Glutamatergic neuron (in vitro differentiated cells): Measurements from ENCODE around the gene SHROOM2. TPM values are rescaled to one million over a fixed set of nuclear protein-coding genes. Genes with fewer than 3 reads are reported as not detected.

Experiments
- DNase-seq: peaks from one replicate; pipeline ENCODE4 v3.0.0; 2022
- H3K27ac Mint-ChIP-seq: one replicate; pipeline ENCODE4 v1.8.0; 2020; ENCODE audit warnings: mild to moderate bottlenecking, mixed read lengths, inconsistent platforms; ENCODE audit not compliant: unreplicated experiment
- H3K27me3 Mint-ChIP-seq: one replicate; pipeline ENCODE4 v1.8.0; 2020; ENCODE audit warnings: mild to moderate bottlenecking, moderate library complexity, mixed read lengths, inconsistent platforms; ENCODE audit not compliant: unreplicated experiment
- H3K36me3 Mint-ChIP-seq: one replicate; pipeline ENCODE4 v1.8.0; 2020; ENCODE audit warnings: mild to moderate bottlenecking, mixed read lengths, inconsistent platforms; ENCODE audit not compliant: unreplicated experiment
- H3K4me1 Mint-ChIP-seq: one replicate; pipeline ENCODE4 v1.8.0; 2020; ENCODE audit warnings: mild to moderate bottlenecking, low read depth, mixed read lengths, inconsistent platforms; ENCODE audit not compliant: unreplicated experiment
- H3K4me3 Mint-ChIP-seq: one replicate; pipeline ENCODE4 v1.8.0; 2020; ENCODE audit warnings: mild to moderate bottlenecking, mixed read lengths, inconsistent platforms; ENCODE audit not compliant: unreplicated experiment
- H3K9me3 Mint-ChIP-seq: one replicate; pipeline ENCODE4 v1.8.0; 2020; ENCODE audit warnings: mild to moderate bottlenecking, moderate library complexity, mixed read lengths, inconsistent platforms; ENCODE audit not compliant: unreplicated experiment
- CTCF ChIP-seq: fragments of 200-600 bp; sonication (generic); IDR thresholded peaks from one replicate; pipeline ENCODE4 v1.5.0; 2021; ENCODE audit not compliant: partially characterized antibody, unreplicated experiment
- total RNA-seq: library from RNA; stranded (reverse); fragmentation: NEBNext Ultra II Directional; extraction: Animal tissue kit (Norgen Biotek cat#: 25700); gene quantifications from one replicate; pipeline ENCODE4 v1.2.1, GENCODE V29; 2021; ENCODE audit not compliant: unreplicated experiment

Gene SHROOM2
- total RNA-seq, 1 donor from 2014 or later: 3.1 TPM

- no peaks in the 10 kb centered on the region for H3K9me3 Mint-ChIP-seq
- no peaks in the 10 kb centered on the region for H3K27me3 Mint-ChIP-seq
- H3K27ac Mint-ChIP-seq: no peak overlapping the region
- DNase-seq: no peak
- TF ChIP-seq CTCF: no peak
- no peaks in the 10 kb centered on the region for H3K36me3 Mint-ChIP-seq
- H3K4me1 Mint-ChIP-seq: peaks cover 7% of the 10 kb centered on the region
- H3K4me3 Mint-ChIP-seq: no peak overlapping the region
Observed at GRCh38 chrX:9770319-9770718, 15.9 kb upstream of the SHROOM2 start.

GRCh38 chrX:9772943-9773342 is 13.3 kb upstream of the SHROOM2 start:
- no peak overlapping the region for H3K27ac Mint-ChIP-seq
- no peak for DNase-seq
- no peaks in the 10 kb centered on the region for H3K9me3 Mint-ChIP-seq
- H3K4me3 Mint-ChIP-seq: no peak overlapping the region
- no peaks in the 10 kb centered on the region for H3K27me3 Mint-ChIP-seq
- no peaks in the 10 kb centered on the region for H3K36me3 Mint-ChIP-seq
- H3K4me1 Mint-ChIP-seq: peaks cover under 1% of the 10 kb centered on the region
- no peak for TF ChIP-seq CTCF

- no peaks in the 10 kb centered on the region for H3K4me1 Mint-ChIP-seq
- no peak overlapping the region for H3K4me3 Mint-ChIP-seq
- no peaks in the 10 kb centered on the region for H3K9me3 Mint-ChIP-seq
- no peak for TF ChIP-seq CTCF
- H3K27ac Mint-ChIP-seq: no peak overlapping the region
- no peak for DNase-seq
- H3K36me3 Mint-ChIP-seq: no peaks in the 10 kb centered on the region
- no peaks in the 10 kb centered on the region for H3K27me3 Mint-ChIP-seq
Observed at GRCh38 chrX:9775930-9776329, 10.3 kb upstream of the SHROOM2 start.

GRCh38 chrX:9781941-9782340 is 4.3 kb upstream of the SHROOM2 start:
- Mint-ChIP-seq H3K4me3 (no peak overlapping the region), H3K4me1 (no peaks in the 10 kb centered on the region), H3K27ac (no peak overlapping the region), H3K27me3 (no peaks in the 10 kb centered on the region), H3K9me3 (no peaks in the 10 kb centered on the region), H3K36me3 (no peaks in the 10 kb centered on the region)
- DNase-seq: no peak
- no peak for TF ChIP-seq CTCF

- H3K36me3 Mint-ChIP-seq: no peaks in the 10 kb centered on the region
- no peaks in the 10 kb centered on the region for H3K4me1 Mint-ChIP-seq
- TF ChIP-seq CTCF: no peak
- no peak for DNase-seq
- H3K9me3 Mint-ChIP-seq: no peaks in the 10 kb centered on the region
- no peak overlapping the region for H3K4me3 Mint-ChIP-seq
- H3K27me3 Mint-ChIP-seq: no peaks in the 10 kb centered on the region
- H3K27ac Mint-ChIP-seq: no peak overlapping the region
Observed at GRCh38 chrX:9784332-9784731, 1.9 kb upstream of the SHROOM2 start.
